Epithelial cell of proximal tubule (primary cell): ENCODE measurements around the gene MYBPC3. TPM values are rescaled to one million over a fixed set of nuclear protein-coding genes. Genes with fewer than 3 reads are reported as not detected.

Experiments used
- DNase-seq: peaks from one replicate; pipeline ENCODE4 v3.0.0-alpha.2; 2011; ENCODE audit warnings: low read depth
- H3K4me3 ChIP-seq: 2 replicates; pipeline ENCODE4 v1.5.1; 2011; ENCODE audit warnings: low read depth, mild to moderate bottlenecking, low read length
- CTCF ChIP-seq: conservative IDR thresholded peaks from 2 replicates; pipeline ENCODE4 v1.5.1; 2012; ENCODE audit warnings: low read depth, mild to moderate bottlenecking, low read length
- total RNA-seq: library from RNA; depleted of rRNA; stranded (reverse); fragments of >200 nt; gene quantifications from 2 replicates; pipeline ENCODE4 v1.2.3, GENCODE V29; 2015

MYBPC3 gene
- total RNA-seq, 1 donor from 2014 or later, result not detected

- no peak for DNase-seq
- TF ChIP-seq CTCF, result no peak
- no peak overlapping the region for H3K4me3 ChIP-seq
Observed at GRCh38 chr11:47383071-47383470, 30.6 kb upstream of the MYBPC3 start.

GRCh38 chr11:47380078-47380477 lies 27.6 kb upstream of the MYBPC3 start:
- DNase-seq, result no peak
- no peak overlapping the region for H3K4me3 ChIP-seq
- no peak for TF ChIP-seq CTCF

GRCh38 chr11:47379317-47379716 lies 26.8 kb upstream of the MYBPC3 start:
- no peak for DNase-seq
- TF ChIP-seq CTCF, result no peak
- no peak overlapping the region for H3K4me3 ChIP-seq

- H3K4me3 ChIP-seq, result no peak overlapping the region
- no peak for TF ChIP-seq CTCF
- DNase-seq, result no peak
Observed at GRCh38 chr11:47378836-47379170, 26.3 kb upstream of the MYBPC3 start.

- no peak for DNase-seq
- no peak within 1 kb of the TSS for H3K4me3 ChIP-seq
- TF ChIP-seq CTCF, result no peak
Observed at GRCh38 chr11:47378010-47378835, 25.7 kb upstream of the MYBPC3 start, which contains the start of gene SPI1. Gene SPI1 (minus strand): TSS chr11:47378547. CDS start chr11:47378353, 194 bp downstream.

GRCh38 chr11:47377571-47378009 lies 25.1 kb upstream of the MYBPC3 start:
- no peak for TF ChIP-seq CTCF
- H3K4me3 ChIP-seq, result no peak overlapping the region
- no peak for DNase-seq
